ENCODE results near the gene HTRA1. TPM values are rescaled to one million over a fixed set of nuclear protein-coding genes. Genes with fewer than 3 reads are reported as not detected.
A peak's percentile ranks its signal among the peaks of the same experiment; 100 is the strongest.

HTRA1 gene
- total and polyA plus RNA-seq, 2 of the 4 experiments (the other 2 are of a cell fraction), result 28.5 to 108 TPM

DNA sequence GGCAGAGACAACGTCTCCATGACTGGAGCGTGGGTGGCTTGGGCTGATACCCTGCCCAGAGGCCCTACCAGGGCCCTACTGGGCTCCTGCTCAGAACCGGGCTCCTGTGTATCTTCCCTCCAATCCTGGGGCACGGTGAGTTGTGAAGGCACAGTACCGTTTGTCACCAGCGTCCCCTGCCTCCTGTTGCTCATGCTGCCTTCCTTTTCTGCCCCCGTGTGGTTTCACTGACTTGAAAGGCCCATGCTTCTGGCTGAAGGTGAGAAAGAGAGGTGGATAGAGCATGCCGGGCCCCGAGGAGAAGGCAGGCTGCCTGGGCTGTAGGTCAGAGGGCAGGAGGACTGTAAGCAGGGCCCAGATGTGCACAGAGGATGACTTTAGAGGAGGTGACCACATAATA lies 90.1 kb downstream of the HTRA1 start:
- no peak overlapping the region for H4K91ac ChIP-seq (ENCODE audit: insufficient read depth, low read depth, low read length)
- peaks cover 4% of the 10 kb centered on the region; the same call in 1 of the 2 replicates for H3K27me3 ChIP-seq (ENCODE audit: control insufficient read depth, insufficient read depth, low read length)
- ATAC-seq (ENCODE audit: low read depth), result no peak
- no peak for DNase-seq
- H3K79me1 ChIP-seq (ENCODE audit: low read depth in 1 of 2, low read length in 2 of 2), result no peaks in the 10 kb centered on the region
- H2AFZ ChIP-seq (replicated peaks; ENCODE audit: low read length, poor library complexity), result no peak overlapping the region
- ChIA-PET CTCF (no interaction called here), POLR2A (ENCODE audit: unreplicated experiment) (no interaction called here)
- no peak overlapping the region for H2AK5ac ChIP-seq (ENCODE audit: low read depth, low read length)
- in situ Hi-C loops (cut with MboI; ENCODE audit: low sequenced_read_pairs) (no loop called here), dilution Hi-C loops (cut with HindIII; ENCODE audit: low sequenced_read_pairs, unreplicated experiment) (no loop called here), intact Hi-C loops (cut with micrococcal nuclease) (no loop called here)
- H3K9me1 ChIP-seq (ENCODE audit: insufficient read depth, low read length), result no peaks in the 10 kb centered on the region
- H3K9ac ChIP-seq (ENCODE audit: low read depth, low read length), result no peak overlapping the region
- H3K4ac ChIP-seq (ENCODE audit: low read depth, low read length), result no peak overlapping the region
- no peak overlapping the region for H3K4me2 ChIP-seq (ENCODE audit: low read depth, low read length)
- no peak overlapping the region for H2BK120ac ChIP-seq (ENCODE audit: low read depth, low read length)
- H3K14ac ChIP-seq (replicated peaks; ENCODE audit: low read depth, low read length), result no peak overlapping the region
- no peak overlapping the region for H2BK5ac ChIP-seq (ENCODE audit: low read depth, low read length, poor library complexity, severe bottlenecking)
- H2BK15ac ChIP-seq (ENCODE audit: low read depth, low read length), result no peak overlapping the region
- no peak overlapping the region for H3K4me3 ChIP-seq (ENCODE audit: insufficient read depth, low read depth, low read length)
- TF ChIP-seq, protein P1, sequence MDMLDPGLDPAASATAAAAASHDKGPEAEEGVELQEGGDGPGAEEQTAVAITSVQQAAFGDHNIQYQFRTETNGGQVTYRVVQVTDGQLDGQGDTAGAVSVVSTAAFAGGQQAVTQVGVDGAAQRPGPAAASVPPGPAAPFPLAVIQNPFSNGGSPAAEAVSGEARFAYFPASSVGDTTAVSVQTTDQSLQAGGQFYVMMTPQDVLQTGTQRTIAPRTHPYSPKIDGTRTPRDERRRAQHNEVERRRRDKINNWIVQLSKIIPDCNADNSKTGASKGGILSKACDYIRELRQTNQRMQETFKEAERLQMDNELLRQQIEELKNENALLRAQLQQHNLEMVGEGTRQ (IDR thresholded peaks at IDR 0.05; ENCODE audit: low read depth, low read length), result no peak
- TF ChIP-seq MAFK (IDR thresholded peaks at IDR 0.05; ENCODE audit: low read depth, low read length) (no peak), SMC3 (IDR thresholded peaks at IDR 0.05; ENCODE audit: low read depth, low read length) (no peak), CEBPB (IDR thresholded peaks at IDR 0.05; ENCODE audit: low read depth, low read length) (no peak), CHD1 (IDR thresholded peaks at IDR 0.05; ENCODE audit: low read depth, low read length) (no peak), RAD21 (IDR thresholded peaks at IDR 0.05; ENCODE audit: low read length) (no peak), MAZ (IDR thresholded peaks at IDR 0.05; ENCODE audit: borderline replicate concordance, low read depth, low read length) (no peak), MXI1 (IDR thresholded peaks at IDR 0.05; ENCODE audit: borderline replicate concordance, low read depth, low read length) (no peak), RCOR1 (IDR thresholded peaks at IDR 0.05; ENCODE audit: insufficient replicate concordance, low read length) (no peak), FOS (IDR thresholded peaks at IDR 0.05; ENCODE audit: low read depth, low read length) (no peak), BHLHE40 (IDR thresholded peaks at IDR 0.05; ENCODE audit: low read depth, low read length) (no peak), NFE2L2 (IDR thresholded peaks at IDR 0.05; ENCODE audit: low read depth, low read length) (no peak), RFX5 (IDR thresholded peaks at IDR 0.05; ENCODE audit: low read depth, low read length) (no peak), POLR2A (IDR thresholded peaks at IDR 0.05; ENCODE audit: low read depth, low read length) (no peak)
- TF ChIP-seq, protein P2, sequence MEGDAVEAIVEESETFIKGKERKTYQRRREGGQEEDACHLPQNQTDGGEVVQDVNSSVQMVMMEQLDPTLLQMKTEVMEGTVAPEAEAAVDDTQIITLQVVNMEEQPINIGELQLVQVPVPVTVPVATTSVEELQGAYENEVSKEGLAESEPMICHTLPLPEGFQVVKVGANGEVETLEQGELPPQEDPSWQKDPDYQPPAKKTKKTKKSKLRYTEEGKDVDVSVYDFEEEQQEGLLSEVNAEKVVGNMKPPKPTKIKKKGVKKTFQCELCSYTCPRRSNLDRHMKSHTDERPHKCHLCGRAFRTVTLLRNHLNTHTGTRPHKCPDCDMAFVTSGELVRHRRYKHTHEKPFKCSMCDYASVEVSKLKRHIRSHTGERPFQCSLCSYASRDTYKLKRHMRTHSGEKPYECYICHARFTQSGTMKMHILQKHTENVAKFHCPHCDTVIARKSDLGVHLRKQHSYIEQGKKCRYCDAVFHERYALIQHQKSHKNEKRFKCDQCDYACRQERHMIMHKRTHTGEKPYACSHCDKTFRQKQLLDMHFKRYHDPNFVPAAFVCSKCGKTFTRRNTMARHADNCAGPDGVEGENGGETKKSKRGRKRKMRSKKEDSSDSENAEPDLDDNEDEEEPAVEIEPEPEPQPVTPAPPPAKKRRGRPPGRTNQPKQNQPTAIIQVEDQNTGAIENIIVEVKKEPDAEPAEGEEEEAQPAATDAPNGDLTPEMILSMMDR (conservative IDR thresholded peaks at IDR 0.05; ENCODE audit: low read depth, low read length), result no peak
- TF ChIP-seq, protein P3, sequence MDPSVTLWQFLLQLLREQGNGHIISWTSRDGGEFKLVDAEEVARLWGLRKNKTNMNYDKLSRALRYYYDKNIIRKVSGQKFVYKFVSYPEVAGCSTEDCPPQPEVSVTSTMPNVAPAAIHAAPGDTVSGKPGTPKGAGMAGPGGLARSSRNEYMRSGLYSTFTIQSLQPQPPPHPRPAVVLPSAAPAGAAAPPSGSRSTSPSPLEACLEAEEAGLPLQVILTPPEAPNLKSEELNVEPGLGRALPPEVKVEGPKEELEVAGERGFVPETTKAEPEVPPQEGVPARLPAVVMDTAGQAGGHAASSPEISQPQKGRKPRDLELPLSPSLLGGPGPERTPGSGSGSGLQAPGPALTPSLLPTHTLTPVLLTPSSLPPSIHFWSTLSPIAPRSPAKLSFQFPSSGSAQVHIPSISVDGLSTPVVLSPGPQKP (IDR thresholded peaks at IDR 0.05; ENCODE audit: borderline replicate concordance, low read depth, low read length), result no peak
- no TSS peak for BruUV-seq (replicated peaks)
- H3K23ac ChIP-seq (ENCODE audit: low read depth, low read length), result no peak overlapping the region
- no peaks in the 10 kb centered on the region for H3K36me3 ChIP-seq (ENCODE audit: control insufficient read depth, insufficient read depth, low read length)
- WGBS, 2 experiments (ENCODE audit: extremely low coverage in 2 of 2, insufficient read length in 1 of 2), result no CpG with 5 or more reads among the region's 9 CpGs
- no peak overlapping the region for H4K5ac ChIP-seq (ENCODE audit: low read depth, low read length)
- H4K8ac ChIP-seq (ENCODE audit: low read depth in 2 of 2, low read length in 2 of 2), result no peak overlapping the region
- no peak overlapping the region for H3K27ac ChIP-seq (ENCODE audit: insufficient read depth, low read length)
- no peak overlapping the region for H3K56ac ChIP-seq (ENCODE audit: extremely low read depth, insufficient read depth, low read length)
- H4K20me1 ChIP-seq (ENCODE audit: insufficient read depth, low read length), result no peaks in the 10 kb centered on the region
- H3K4me1 ChIP-seq (ENCODE audit: control insufficient read depth, insufficient read depth, low read length), result no peaks in the 10 kb centered on the region
- H3K18ac ChIP-seq (ENCODE audit: low read depth, low read length), result no peak overlapping the region
- H2AK9ac ChIP-seq (replicated peaks; ENCODE audit: low read depth, low read length, poor library complexity), result peak overlapping the region; percentile 38
- no peaks in the 10 kb centered on the region for H3K9me3 ChIP-seq (ENCODE audit: control insufficient read depth, insufficient read depth, low read length)
- no peak overlapping the region for H2BK20ac ChIP-seq (ENCODE audit: low read depth, low read length)

Data from IMR-90 (cell line).